K562 (cell line): ENCODE results near the gene TMEM25. TPM values are rescaled to one million over a fixed set of nuclear protein-coding genes. Genes with fewer than 3 reads are reported as not detected.

ENCODE experiments used
- ADNP ChIP-seq: fragments of 200-800 bp; sonication (Bioruptor generic); IDR thresholded peaks from 2 replicates; pipeline ENCODE4 v1.6.1; 2016; ENCODE audit warnings: missing genetic modification characterization, missing compliant biosample characterization
- BHLHE40 ChIP-seq: IDR thresholded peaks from 2 replicates; pipeline ENCODE4 v1.6.1; 2011; ENCODE audit warnings: low read length, improper control_type of control experiment
- DLX4 ChIP-seq: fragments of 250-450 bp; sonication (Bioruptor Pico); IDR thresholded peaks from 2 replicates; pipeline ENCODE4 v1.6.1; 2021; ENCODE audit warnings: mild to moderate bottlenecking
- LEF1 ChIP-seq: fragments of 450-650 bp; IDR thresholded peaks from 2 replicates; pipeline ENCODE4 v1.6.1; 2016; ENCODE audit warnings: mild to moderate bottlenecking
- MXD1 ChIP-seq: fragments of 250-450 bp; sonication (Bioruptor Pico); IDR thresholded peaks from 2 replicates; pipeline ENCODE4 v1.8.0; 2021; ENCODE audit warnings: borderline replicate concordance, mild to moderate bottlenecking, moderate library complexity; ENCODE audit not compliant: poor library complexity, severe bottlenecking
- NFE2L1 ChIP-seq: fragments of 450-650 bp; IDR thresholded peaks from 2 replicates; pipeline ENCODE4 v1.6.1; 2016; ENCODE audit warnings: missing genetic modification characterization, low read depth, mild to moderate bottlenecking, missing compliant biosample characterization, moderate library complexity, borderline replicate concordance
- REST ChIP-seq, 2 experiments: fragments of 450-650 bp; formaldehyde crosslinking in 1 of 2; IDR thresholded peaks; 2 replicates each; pipeline versions ENCODE4 v1.4.0 to v1.6.1; 2014 to 2020; ENCODE audit warnings: mild to moderate bottlenecking in 2 of 2, borderline replicate concordance in 1 of 2, low read depth in 1 of 2
- ZBTB11 ChIP-seq, 3 experiments: fragments of 200-800 bp in 1 of 3; fragments of 250-450 bp in 1 of 3; fragments of 450-650 bp in 1 of 3; sonication (Bioruptor Pico) in 1 of 3; sonication (Bioruptor generic) in 1 of 3; formaldehyde crosslinking in 1 of 3; IDR thresholded peaks; 2 replicates each; pipeline versions ENCODE4 v1.6.1 to v1.8.0; 2016 to 2022; ENCODE audit warnings: mild to moderate bottlenecking in 2 of 3, missing genetic modification characterization in 2 of 3, missing compliant biosample characterization in 1 of 3, moderate library complexity in 1 of 3
- polyA plus RNA-seq, 8 experiments: library from polyadenylated mRNA; depleted of rRNA in 4 of 8; stranded (reverse) in 5 of 8; unstranded in 3 of 8; fragments of >200 nt; fragmentation: Nextera tagmentation in 2 of 8; fragmentation: Illumina TruSeq in 1 of 8; extraction: Ambion mirVana in 2 of 8; extraction: Trizol in 1 of 8; gene quantifications; 2 replicates each; pipeline versions ENCODE4 v1.2.1 to v1.2.3, GENCODE V29; 2011 to 2014; ENCODE audit warnings: inconsistent platforms in 1 of 8, missing spikeins in 1 of 8
- total RNA-seq, 7 experiments: library from RNA; depleted of rRNA in 6 of 7; stranded (reverse); fragments of >200 nt in 6 of 7; fragmentation: Illumina TruSeq in 2 of 7; extraction: Trizol in 2 of 7; gene quantifications; 2 replicates each; pipeline versions ENCODE4 v1.2.1 to v1.2.3, GENCODE V29; 2011 to 2021; ENCODE audit warnings: low replicate concordance in 1 of 7
- TF ChIP-seq, protein P1 (sequence below), 2 experiments: fragments of 450-650 bp in 1 of 2; sonication (generic) in 1 of 2; formaldehyde crosslinking in 1 of 2; IDR thresholded peaks in 1 of 2; conservative IDR thresholded peaks in 1 of 2; 2 replicates each; pipeline versions ENCODE4 v1.6.1 to v1.8.1; 2016 to 2023; ENCODE audit warnings: mild to moderate bottlenecking in 2 of 2, moderate library complexity in 2 of 2, inconsistent platforms in 1 of 2, missing genetic modification reagents in 1 of 2

Gene TMEM25
- total and polyA plus RNA-seq, 9 of the 15 experiments (the other 6 are each of a cell fraction or from before 2014, with no cell fraction given) = 0.34 to 3.8 (median 2.0) TPM

DNA sequence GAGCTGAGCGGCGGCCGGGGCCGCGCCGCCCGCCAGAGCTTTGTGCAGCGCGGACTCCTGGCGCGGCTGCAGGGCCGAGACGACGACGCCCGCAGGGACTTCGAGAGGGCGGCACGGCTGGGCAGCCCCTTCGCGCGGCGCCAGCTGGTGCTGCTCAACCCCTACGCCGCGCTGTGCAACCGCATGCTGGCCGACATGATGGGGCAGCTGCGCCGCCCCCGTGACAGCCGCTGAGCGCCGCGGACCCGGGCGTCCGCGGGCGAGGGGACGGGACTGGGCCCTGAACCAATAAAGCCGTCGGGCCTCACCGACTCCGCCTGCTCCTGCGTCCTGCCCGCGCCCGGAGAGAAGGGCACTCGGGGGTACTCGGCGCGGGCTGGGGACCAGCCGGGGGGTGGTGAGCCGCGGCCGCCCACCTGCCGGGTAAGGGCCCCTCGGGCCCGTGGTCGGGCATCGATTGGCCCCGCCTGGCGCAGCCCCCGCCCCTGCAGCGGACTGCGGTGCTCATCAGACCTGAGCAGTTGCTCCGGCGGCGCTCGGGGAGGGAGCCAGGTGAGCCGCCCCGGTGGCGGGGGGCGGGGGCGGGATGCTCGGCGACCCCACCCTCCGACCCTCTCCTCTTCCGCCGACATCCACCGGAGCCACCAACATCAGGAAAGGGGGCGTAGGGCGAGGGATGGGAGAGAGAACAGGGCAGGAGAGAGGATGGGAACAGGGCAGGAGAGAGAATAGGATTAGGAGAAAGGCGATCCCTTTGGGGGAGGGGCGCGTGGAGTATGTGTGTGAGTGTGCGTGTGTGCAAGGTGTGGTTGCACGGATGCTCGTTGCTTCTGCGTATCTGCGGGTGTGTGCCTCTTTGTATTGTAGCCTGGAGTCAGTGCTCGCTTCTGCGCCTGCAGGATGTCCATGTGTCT, at the start of gene TMEM25 (continued):
- TF ChIP-seq NFE2L1 (no peak), DLX4 (CRISPR knock-in tag) (no peak), ADNP (tag) (no peak), LEF1 (no peak), ZBTB11 (CRISPR knock-in tag; IDR thresholded peaks at IDR 0.05) (peak in 1 of 3 experiments; percentile 52; a peak in 2 of 6 replicates), BHLHE40 (no peak), MXD1 (CRISPR knock-in tag) (no peak), REST (IDR thresholded peaks at IDR 0.05; ENCODE audit: borderline replicate concordance) (peak; percentile 94), REST (CRISPR knock-in tag; IDR thresholded peaks at IDR 0.05; ENCODE audit: low read depth) (no peak)
- TF ChIP-seq, protein P1, sequence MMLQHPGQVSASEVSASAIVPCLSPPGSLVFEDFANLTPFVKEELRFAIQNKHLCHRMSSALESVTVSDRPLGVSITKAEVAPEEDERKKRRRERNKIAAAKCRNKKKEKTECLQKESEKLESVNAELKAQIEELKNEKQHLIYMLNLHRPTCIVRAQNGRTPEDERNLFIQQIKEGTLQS (IDR thresholded peaks at IDR 0.05) = no peak; the same call in 1 of the 2 replicates
- TF ChIP-seq, protein P1 (CRISPR knock-in tag; conservative IDR thresholded peaks at IDR 0.05) = no peak; the same call in 1 of the 2 replicates
